A549 (cell line): ENCODE measurements around the gene SARS2.
A peak's percentile ranks its signal among the peaks of the same experiment; 100 is the strongest.

Experiments used
- CHD4 ChIP-seq: fragments of 200-600 bp; sonication (generic); IDR thresholded peaks from 2 replicates; pipeline ENCODE4 v1.6.1; 2016; ENCODE audit warnings: antibody characterized with exemption, mild to moderate bottlenecking, borderline replicate concordance
- CTCF ChIP-seq: fragments of >200 bp; sonication (Bioruptor Twin); formaldehyde crosslinking; IDR thresholded peaks from 3 replicates; pipeline ENCODE4 v1.5.1; 2016
- JUNB ChIP-seq: fragments of >200 bp; sonication (Bioruptor Twin); formaldehyde crosslinking; IDR thresholded peaks from 2 replicates; pipeline ENCODE4 v1.6.1; 2016
- NFE2L2 ChIP-seq: fragments of 150-350 bp; conservative IDR thresholded peaks from 2 replicates; pipeline ENCODE4 v1.6.1; 2014; ENCODE audit warnings: low read length
- POLR2A ChIP-seq: IDR thresholded peaks from 2 replicates; pipeline ENCODE4 v1.6.1; 2012; ENCODE audit warnings: mild to moderate bottlenecking, low read length
- RAD21 ChIP-seq, 2 experiments: fragments of >200 bp in 1 of 2; sonication (Bioruptor Twin) in 1 of 2; formaldehyde crosslinking in 1 of 2; IDR thresholded peaks in 1 of 2; conservative IDR thresholded peaks in 1 of 2; 2 replicates in 1 of 2; 3 replicates in 1 of 2; pipeline ENCODE4 v1.6.1; 2012 to 2018; ENCODE audit warnings: inconsistent platforms in 1 of 2
- RNF2 ChIP-seq: fragments of 200-600 bp; sonication (generic); IDR thresholded peaks from 2 replicates; pipeline ENCODE4 v1.6.1; 2016; ENCODE audit warnings: low read depth, mild to moderate bottlenecking, antibody characterized with exemption, moderate library complexity, borderline replicate concordance
- SREBF2 ChIP-seq: fragments of 450-650 bp; IDR thresholded peaks from 2 replicates; pipeline ENCODE4 v1.6.1; 2014; ENCODE audit warnings: mild to moderate bottlenecking, moderate library complexity

GRCh38 chr19:38869160-38869835, 61.3 kb downstream of the SARS2 start:
- TF ChIP-seq CTCF, result no peak
- TF ChIP-seq NFE2L2, result no peak; the same call in 1 of the 2 replicates
- no peak for TF ChIP-seq JUNB
- no peak for TF ChIP-seq POLR2A
- TF ChIP-seq SREBF2, result 0 out of 2 replicates have a peak, but pooled peaks have one; percentile 13
- no peak for TF ChIP-seq RAD21 (conservative IDR thresholded peaks at IDR 0.05 in 1 of 2, IDR thresholded peaks at IDR 0.05 in 1 of 2)
- no peak for TF ChIP-seq CHD4
- TF ChIP-seq RNF2, result no peak
